H9 (cell line): ENCODE results near the gene ATG101. TPM values are rescaled to one million over a fixed set of nuclear protein-coding genes. Genes with fewer than 3 reads are reported as not detected.

Experiments
- DNase-seq: peaks from one replicate; pipeline ENCODE4 v3.0.0-alpha.2; 2017
- H2AFZ ChIP-seq: one replicate; pipeline ENCODE4 v1.6.1; 2013; ENCODE audit warnings: mild to moderate bottlenecking, low read length, control low read depth, moderate library complexity
- H2AK5ac ChIP-seq: 2 replicates; pipeline ENCODE4 v1.6.1; 2013; ENCODE audit warnings: low read length, control low read depth, mixed read lengths; ENCODE audit not compliant: insufficient read length
- H2BK120ac ChIP-seq: one replicate; pipeline ENCODE4 v1.6.1; 2013; ENCODE audit warnings: low read depth, mild to moderate bottlenecking, low read length, control low read depth, inconsistent platforms; ENCODE audit not compliant: poor library complexity, severe bottlenecking
- H2BK12ac ChIP-seq: 2 replicates; pipeline ENCODE4 v1.6.1; 2013; ENCODE audit warnings: low read length, control low read depth, mixed read lengths, low read depth; ENCODE audit not compliant: insufficient read length
- H2BK15ac ChIP-seq: 2 replicates; pipeline ENCODE4 v1.6.1; 2013; ENCODE audit warnings: low read depth, low read length, control low read depth
- H2BK20ac ChIP-seq: one replicate; pipeline ENCODE4 v1.6.1; 2013; ENCODE audit warnings: low read depth, mild to moderate bottlenecking, low read length, control low read depth, inconsistent platforms; ENCODE audit not compliant: poor library complexity, severe bottlenecking
- H2BK5ac ChIP-seq: 2 replicates; pipeline ENCODE4 v1.6.1; 2013; ENCODE audit warnings: low read length, control low read depth, mixed read lengths; ENCODE audit not compliant: insufficient read length
- H3K14ac ChIP-seq: 2 replicates; pipeline ENCODE4 v1.6.1; 2013; ENCODE audit warnings: low read length, control low read depth; ENCODE audit not compliant: insufficient read depth
- H3K18ac ChIP-seq: 2 replicates; pipeline ENCODE4 v1.6.1; 2013; ENCODE audit warnings: low read depth, mild to moderate bottlenecking, mixed read lengths, low read length, control low read depth; ENCODE audit not compliant: insufficient read length
- H3K23ac ChIP-seq: 2 replicates; pipeline ENCODE4 v1.6.1; 2013; ENCODE audit warnings: low read length, control low read depth, mixed read lengths, low read depth; ENCODE audit not compliant: insufficient read length
- H3K23me2 ChIP-seq: 2 replicates; pipeline ENCODE4 v1.6.1; 2013; ENCODE audit warnings: low read depth, mild to moderate bottlenecking, mixed read lengths, low read length, control low read depth; ENCODE audit not compliant: insufficient read length, poor library complexity, severe bottlenecking
- H3K27ac ChIP-seq: 2 replicates; pipeline ENCODE4 v1.5.1; 2013; ENCODE audit warnings: low read length, control low read depth, mixed read lengths, low read depth; ENCODE audit not compliant: insufficient read length
- H3K27me3 ChIP-seq: 2 replicates; pipeline ENCODE4 v1.6.1; 2013; ENCODE audit warnings: low read length, control low read depth, inconsistent platforms; ENCODE audit not compliant: insufficient read depth
- H3K4ac ChIP-seq: 2 replicates; pipeline ENCODE4 v1.6.1; 2013; ENCODE audit warnings: low read depth, mild to moderate bottlenecking, control low read depth, inconsistent platforms, low read length, moderate library complexity
- H3K4me1 ChIP-seq: 2 replicates; pipeline ENCODE4 v1.6.1; 2013; ENCODE audit warnings: low read length, control low read depth, inconsistent platforms; ENCODE audit not compliant: insufficient read depth
- H3K4me2 ChIP-seq: 2 replicates; pipeline ENCODE4 v1.6.1; 2013; ENCODE audit warnings: low read length, control low read depth, mixed read lengths; ENCODE audit not compliant: insufficient read length, insufficient read depth
- H3K56ac ChIP-seq: 2 replicates; pipeline ENCODE4 v1.6.1; 2013; ENCODE audit warnings: low read depth, mild to moderate bottlenecking, mixed read lengths, low read length, control low read depth; ENCODE audit not compliant: insufficient read length
- H3K79me1 ChIP-seq: 2 replicates; pipeline ENCODE4 v1.6.1; 2013; ENCODE audit warnings: low read depth, mild to moderate bottlenecking, moderate library complexity, low read length, control low read depth, inconsistent platforms; ENCODE audit not compliant: insufficient read depth, poor library complexity, severe bottlenecking
- H3K79me2 ChIP-seq: 2 replicates; pipeline ENCODE4 v1.6.1; 2013; ENCODE audit warnings: low read length, control low read depth, inconsistent platforms; ENCODE audit not compliant: insufficient read depth
- H3K9ac ChIP-seq: 2 replicates; pipeline ENCODE4 v1.6.1; 2013; ENCODE audit warnings: low read length, control low read depth, mixed read lengths; ENCODE audit not compliant: insufficient read length; ENCODE audit errors: extremely low read depth
- H3K9me3 ChIP-seq: one replicate; pipeline ENCODE4 v1.6.1; 2013; ENCODE audit warnings: low read depth, low read length, inconsistent platforms; ENCODE audit not compliant: control insufficient read depth
- H3T11ph ChIP-seq: one replicate; pipeline ENCODE4 v1.6.1; 2013; ENCODE audit warnings: mild to moderate bottlenecking, low read length, control low read depth, inconsistent platforms
- H4K20me1 ChIP-seq: one replicate; pipeline ENCODE4 v1.6.1; 2013; ENCODE audit not compliant: control insufficient read depth, insufficient read length, insufficient read depth
- H4K5ac ChIP-seq: 2 replicates; pipeline ENCODE4 v1.6.1; 2013; ENCODE audit warnings: low read depth, mild to moderate bottlenecking, mixed read lengths, low read length, control low read depth; ENCODE audit not compliant: insufficient read length
- H4K8ac ChIP-seq: replicated peaks from 2 replicates; pipeline ENCODE4 v1.6.1; 2013; ENCODE audit warnings: low read length, control low read depth, mixed read lengths, low read depth; ENCODE audit not compliant: insufficient read length
- H4K91ac ChIP-seq: 2 replicates; pipeline ENCODE4 v1.6.1; 2013; ENCODE audit warnings: low read depth, mild to moderate bottlenecking, moderate library complexity, mixed read lengths, low read length, control low read depth; ENCODE audit not compliant: insufficient read length
- H3K27ac Mint-ChIP-seq, 3 experiments: 2 replicates in 2 of 3; 3 replicates in 1 of 3; pipeline ENCODE4 v1.8.0; 2020 to 2021; ENCODE audit warnings: mixed read lengths in 3 of 3, mild to moderate bottlenecking in 1 of 3, moderate library complexity in 1 of 3
- H3K27me3 Mint-ChIP-seq: 2 replicates; pipeline ENCODE4 v1.8.0; 2021; ENCODE audit warnings: low read depth, mild to moderate bottlenecking, moderate library complexity, mixed read lengths
- H3K36me3 Mint-ChIP-seq, 3 experiments: 2 replicates in 2 of 3; 3 replicates in 1 of 3; pipeline ENCODE4 v1.8.0; 2020 to 2021; ENCODE audit warnings: low read depth in 3 of 3, mixed read lengths in 3 of 3; ENCODE audit not compliant: insufficient read depth in 1 of 3
- H3K4me1 Mint-ChIP-seq, 2 experiments: 2 replicates each; pipeline ENCODE4 v1.8.0; 2020; ENCODE audit warnings: mixed read lengths in 2 of 2
- H3K4me3 Mint-ChIP-seq, 2 experiments: 2 replicates in 1 of 2; 3 replicates in 1 of 2; pipeline ENCODE4 v1.8.0; 2020 to 2021; ENCODE audit warnings: mild to moderate bottlenecking in 2 of 2, mixed read lengths in 2 of 2, moderate library complexity in 1 of 2
- H3K9me3 Mint-ChIP-seq, 2 experiments: 2 replicates in 1 of 2; 3 replicates in 1 of 2; pipeline ENCODE4 v1.8.0; 2020; ENCODE audit warnings: mild to moderate bottlenecking in 2 of 2, mixed read lengths in 2 of 2, moderate library complexity in 1 of 2
- CTCF ChIP-seq: fragments of 200-600 bp; sonication (generic); conservative IDR thresholded peaks from 3 replicates; pipeline ENCODE4 v1.8.0; 2021; ENCODE audit warnings: antibody characterized with exemption, mild to moderate bottlenecking
- WGBS: extraction: QIAGEN DNeasy Blood & Tissue Kit; methylation state at CpG from one replicate; pipeline ENCODE4 v1.1.7; 2013; ENCODE audit warnings: missing lambda C conversion rate, low lambda C conversion rate, mixed read lengths; ENCODE audit not compliant: insufficient read length; ENCODE audit errors: extremely low coverage; 5-methylcytosine and 5-hydroxymethylcytosine counted together
- total RNA-seq: library from RNA; stranded (reverse); gene quantifications from 2 replicates; pipeline ENCODE4 v1.2.1, GENCODE V29; 2021

The ATG101 gene
- total RNA-seq, 1 experiment from 2014 or later: 58.3 TPM

- H3K4me3 Mint-ChIP-seq: peak within 1 kb of the TSS; percentile 78 to 88
- no peaks in the 10 kb centered on the region for H4K20me1 ChIP-seq
- H3K4me1 ChIP-seq: no peaks in the 10 kb centered on the region; the same call in 1 of the 2 replicates
- no peak within 1 kb of the TSS; the same call in 1 of the 2 replicates for H2BK15ac ChIP-seq
- no peak within 1 kb of the TSS for H3K23ac ChIP-seq
- peak within 1 kb of the TSS; percentile 61 for H3K9ac ChIP-seq
- H3K23me2 ChIP-seq: peaks cover 17% of the 10 kb centered on the region
- peak within 1 kb of the TSS; percentile 84 for H3K4me2 ChIP-seq
- no peak within 1 kb of the TSS for H2BK5ac ChIP-seq
- peaks cover 7% of the 10 kb centered on the region; the same call in 1 of the 2 replicates for H3K27me3 ChIP-seq
- H2BK12ac ChIP-seq: no peak within 1 kb of the TSS
- H3K27me3 Mint-ChIP-seq: peaks cover 60% of the 10 kb centered on the region
- peak within 1 kb of the TSS; percentile 37 for H3K4ac ChIP-seq
- H3K27ac ChIP-seq: no peak within 1 kb of the TSS
- H2BK20ac ChIP-seq: no peak within 1 kb of the TSS
- peak within 1 kb of the TSS; percentile 55 for H3K18ac ChIP-seq
- peak within 1 kb of the TSS; percentile 91 for H3K14ac ChIP-seq
- no peaks in the 10 kb centered on the region; a peak in 1 of 5 replicates for H3K9me3 Mint-ChIP-seq
- no peaks in the 10 kb centered on the region for H3K9me3 ChIP-seq
- H3K36me3 Mint-ChIP-seq: peaks cover 0 to 14% (median 6%) of the 10 kb centered on the region in 3 experiments; a peak in 5 of 7 replicates
- peak within 1 kb of the TSS; percentile 83 for H2BK120ac ChIP-seq
- H4K5ac ChIP-seq: no peak within 1 kb of the TSS
- no peak within 1 kb of the TSS for H2AK5ac ChIP-seq
- H3T11ph ChIP-seq: no peak within 1 kb of the TSS
- peak within 1 kb of the TSS; percentile 29 for H4K91ac ChIP-seq
- H3K27ac Mint-ChIP-seq: peak within 1 kb of the TSS in 2 of 3 experiments; percentile 55 to 93; a peak in 3 of 7 replicates
- no peaks in the 10 kb centered on the region for H3K79me2 ChIP-seq
- WGBS: no CpG with 5 or more reads among the region's 77 CpGs
- H3K56ac ChIP-seq: no peak within 1 kb of the TSS
- peaks cover 25 to 28% of the 10 kb centered on the region in 2 experiments for H3K4me1 Mint-ChIP-seq
- H3K79me1 ChIP-seq: no peaks in the 10 kb centered on the region
- DNase-seq: peak; percentile 94
- no peak within 1 kb of the TSS for H2AFZ ChIP-seq
- no peak for TF ChIP-seq CTCF
- no peak within 1 kb of the TSS for H4K8ac ChIP-seq
These were observed 18.8 kb upstream of the ATG101 start, which contains the start of gene NR4A1 for GRCh38 chr12:52050758-52051541. TSS of gene NR4A1 (plus strand) at chr12:52051442. CDS start at chr12:52054329, 2,887 bp downstream.
